ENCODE results near the gene CACNB1.

Gene CACNB1

GRCh38 chr17:39197380-39198185 lies at the start of gene CACNB1:
CACNB1 (minus strand) TSS chr17:39197669; CDS start chr17:39197495, 174 bp downstream.
- TF ChIP-seq FOXM1 (IDR thresholded peaks at IDR 0.05; ENCODE audit: borderline replicate concordance, low read depth) (no peak), TCF12 (IDR thresholded peaks at IDR 0.05; ENCODE audit: low read depth) (no peak; the same call in 1 of the 2 replicates), NFIC (IDR thresholded peaks at IDR 0.05) (no peak), YY1 (IDR thresholded peaks at IDR 0.05; ENCODE audit: low read depth) (0 out of 2 replicates have a peak, but pooled peaks have one; percentile 11), TEAD4 (IDR thresholded peaks at IDR 0.05) (no peak), ZBTB7A (IDR thresholded peaks at IDR 0.05; ENCODE audit: low read depth) (peak; percentile 65; the same call in 1 of the 2 replicates), RAD21 (IDR thresholded peaks at IDR 0.05; ENCODE audit: low read depth) (no peak), USF1 (IDR thresholded peaks at IDR 0.05) (no peak), TAF1 (IDR thresholded peaks at IDR 0.05; ENCODE audit: low read depth) (peak; percentile 73; the same call in 1 of the 2 replicates), CEBPB (IDR thresholded peaks at IDR 0.05) (no peak), MAX (IDR thresholded peaks at IDR 0.05) (peak; percentile 26; the same call in 1 of the 2 replicates), CREB1 (IDR thresholded peaks at IDR 0.05; ENCODE audit: low read depth) (no peak), EP300 (IDR thresholded peaks at IDR 0.05; ENCODE audit: borderline replicate concordance) (no peak), REST (IDR thresholded peaks at IDR 0.05; ENCODE audit: low read depth) (no peak), EGR1 (IDR thresholded peaks at IDR 0.05) (no peak)

- no peak for TF ChIP-seq RAD21 (IDR thresholded peaks at IDR 0.05; ENCODE audit: low read depth)
Observed at GRCh38 chr17:39246274-39246673, 48.8 kb upstream of the CACNB1 start.

GRCh38 chr17:39244600-39245570 lies 47.4 kb upstream of the CACNB1 start:
- no peak for TF ChIP-seq NFIC (IDR thresholded peaks at IDR 0.05)
- TF ChIP-seq TCF12 (IDR thresholded peaks at IDR 0.05; ENCODE audit: low read depth), result no peak
- no peak for TF ChIP-seq MAX (IDR thresholded peaks at IDR 0.05)
- TF ChIP-seq USF1 (IDR thresholded peaks at IDR 0.05), result no peak
- TF ChIP-seq RAD21 (IDR thresholded peaks at IDR 0.05; ENCODE audit: low read depth), result peak; percentile 96
- no peak for TF ChIP-seq YY1 (IDR thresholded peaks at IDR 0.05; ENCODE audit: low read depth)

- TF ChIP-seq EGR1 (IDR thresholded peaks at IDR 0.05) (no peak), TAF1 (IDR thresholded peaks at IDR 0.05; ENCODE audit: low read depth) (no peak), NFIC (IDR thresholded peaks at IDR 0.05) (no peak), TCF12 (IDR thresholded peaks at IDR 0.05; ENCODE audit: low read depth) (no peak), EP300 (IDR thresholded peaks at IDR 0.05; ENCODE audit: borderline replicate concordance) (no peak), CREB1 (IDR thresholded peaks at IDR 0.05; ENCODE audit: low read depth) (no peak), ZBTB7A (IDR thresholded peaks at IDR 0.05; ENCODE audit: low read depth) (no peak), USF1 (IDR thresholded peaks at IDR 0.05) (no peak), YY1 (IDR thresholded peaks at IDR 0.05; ENCODE audit: low read depth) (no peak), TEAD4 (IDR thresholded peaks at IDR 0.05) (no peak)
Observed at GRCh38 chr17:39244016-39244599, 46.6 kb upstream of the CACNB1 start.

- TF ChIP-seq TEAD4 (IDR thresholded peaks at IDR 0.05) (no peak), ZBTB7A (IDR thresholded peaks at IDR 0.05; ENCODE audit: low read depth) (no peak), USF1 (IDR thresholded peaks at IDR 0.05) (no peak), EGR1 (IDR thresholded peaks at IDR 0.05) (no peak), TCF12 (IDR thresholded peaks at IDR 0.05; ENCODE audit: low read depth) (no peak), RAD21 (IDR thresholded peaks at IDR 0.05; ENCODE audit: low read depth) (no peak), YY1 (IDR thresholded peaks at IDR 0.05; ENCODE audit: low read depth) (no peak), CREB1 (IDR thresholded peaks at IDR 0.05; ENCODE audit: low read depth) (no peak), REST (IDR thresholded peaks at IDR 0.05; ENCODE audit: low read depth) (no peak), FOXM1 (IDR thresholded peaks at IDR 0.05; ENCODE audit: borderline replicate concordance, low read depth) (no peak), CEBPB (IDR thresholded peaks at IDR 0.05) (no peak), EP300 (IDR thresholded peaks at IDR 0.05; ENCODE audit: borderline replicate concordance) (no peak)
Observed at GRCh38 chr17:39243155-39243554, 45.7 kb upstream of the CACNB1 start.
